GM13977 (cell line): Measurements from ENCODE around the gene MAP1LC3B2.

ENCODE experiments used
- DNase-seq: peaks from one replicate; pipeline ENCODE4 v3.0.0; 2012; ENCODE audit warnings: low spot score
- CTCF ChIP-seq: IDR thresholded peaks from 2 replicates; pipeline ENCODE4 v1.5.1; 2012; ENCODE audit warnings: mild to moderate bottlenecking, control low read depth; ENCODE audit not compliant: insufficient read depth; ENCODE audit errors: extremely low read depth, missing control alignments
- in situ Hi-C: fragments of 300-500 bp; cut with MboI; formaldehyde crosslinking; loops from one replicate; pipeline ENCODE4 v1.12.0; 2022; ENCODE audit warnings: low sequenced_read_pairs, low pct_unique_long_range_greater_than_20kb, mixed read lengths, inconsistent platforms; ENCODE audit not compliant: unreplicated experiment

Gene MAP1LC3B2

GRCh38 chr12:116535241-116535640, 23.9 kb upstream of the MAP1LC3B2 start:
- TF ChIP-seq CTCF = no peak
- no peak for DNase-seq
- in situ Hi-C loops = no loop called here

- in situ Hi-C loops = no loop called here
- peak; percentile 32 for DNase-seq
Observed at GRCh38 chr12:116537101-116537904, 21.9 kb upstream of the MAP1LC3B2 start.

GRCh38 chr12:116538076-116538591, 21.0 kb upstream of the MAP1LC3B2 start:
- TF ChIP-seq CTCF = no peak
- peak; percentile 60 for DNase-seq
- in situ Hi-C loops = no loop called here

More at GRCh38 chr12:116537101-116537904, 21.9 kb upstream of the MAP1LC3B2 start:
- TF ChIP-seq CTCF = no peak

GRCh38 chr12:116538682-116539305, 20.4 kb upstream of the MAP1LC3B2 start:
- no peak for DNase-seq
- no peak for TF ChIP-seq CTCF
- in situ Hi-C loops = no loop called here

- DNase-seq = no peak
Observed at GRCh38 chr12:116539361-116539771, 19.8 kb upstream of the MAP1LC3B2 start.

GRCh38 chr12:116539905-116540482, 19.2 kb upstream of the MAP1LC3B2 start:
- in situ Hi-C loops = no loop called here
- DNase-seq = no peak
- no peak for TF ChIP-seq CTCF

More at GRCh38 chr12:116539361-116539771, 19.8 kb upstream of the MAP1LC3B2 start:
- in situ Hi-C loops = no loop called here
- TF ChIP-seq CTCF = no peak
